HTR-8/SVneo (cell line): ENCODE data around the gene GIPC2.

ENCODE experiments used
- DNase-seq: peaks from one replicate; pipeline ENCODE4 v3.0.0; 2011; ENCODE audit warnings: low spot score, mixed read lengths; ENCODE audit not compliant: insufficient read length
- FAIRE-seq: peaks from 2 replicates; lab custom pipeline; 2011; peaks lifted over from hg19 to GRCh38; lab: Jason Lieb, UNC

The GIPC2 gene

GRCh38 chr1:78132174-78132947 lies 86.6 kb downstream of the GIPC2 start:
- DNase-seq = no peak
- no peak for FAIRE-seq

GRCh38 chr1:78132948-78133322 lies 87.2 kb downstream of the GIPC2 start:
- FAIRE-seq (no peak), DNase-seq (no peak)

GRCh38 chr1:78136680-78137079 lies 90.9 kb downstream of the GIPC2 start:
- DNase-seq (no peak), FAIRE-seq (no peak)

- no peak for DNase-seq
- no peak for FAIRE-seq
These were observed 95.9 kb downstream of the GIPC2 start for GRCh38 chr1:78141531-78142231.

- no peak for FAIRE-seq
- no peak for DNase-seq
These were observed 97.0 kb downstream of the GIPC2 start for GRCh38 chr1:78142736-78143135.

GRCh38 chr1:78143152-78143551 lies 97.4 kb downstream of the GIPC2 start:
- DNase-seq = no peak
- no peak for FAIRE-seq

GRCh38 chr1:78143673-78144072 lies 97.9 kb downstream of the GIPC2 start:
- no peak for FAIRE-seq
- DNase-seq = no peak

- DNase-seq (peak; percentile 41), FAIRE-seq (peak; percentile 9)
These were observed 99.4 kb downstream of the GIPC2 start for GRCh38 chr1:78145105-78145580.

GRCh38 chr1:78146205-78146771 lies 100.5 kb downstream of the GIPC2 start:
- DNase-seq (no peak), FAIRE-seq (no peak)

- DNase-seq (no peak), FAIRE-seq (no peak)
These were observed 101.3 kb downstream of the GIPC2 start for GRCh38 chr1:78147031-78147430.

- no peak for DNase-seq
- no peak for FAIRE-seq
These were observed 107.4 kb downstream of the GIPC2 start for GRCh38 chr1:78153092-78153736.

GRCh38 chr1:78155121-78155520 lies 109.4 kb downstream of the GIPC2 start:
- DNase-seq (no peak), FAIRE-seq (no peak)

GRCh38 chr1:78156805-78157521 lies 111.2 kb downstream of the GIPC2 start:
- DNase-seq (no peak), FAIRE-seq (no peak)

- DNase-seq = no peak
- no peak for FAIRE-seq
These were observed 120.0 kb downstream of the GIPC2 start for GRCh38 chr1:78165816-78166215.

- no peak for DNase-seq
- FAIRE-seq = no peak
These were observed 122.5 kb downstream of the GIPC2 start for GRCh38 chr1:78168306-78168705.

GRCh38 chr1:78170859-78171258 lies 125.1 kb downstream of the GIPC2 start:
- DNase-seq = no peak
- FAIRE-seq = no peak

GRCh38 chr1:78171736-78172590 lies 126.2 kb downstream of the GIPC2 start:
- peak; percentile 25 for DNase-seq
- FAIRE-seq = peak; percentile 9

- DNase-seq (no peak), FAIRE-seq (peak; percentile 42)
These were observed 130.7 kb downstream of the GIPC2 start for GRCh38 chr1:78176448-78176847.

GRCh38 chr1:78177708-78178270 lies 132.0 kb downstream of the GIPC2 start:
- FAIRE-seq (no peak), DNase-seq (no peak)
